Gastroesophageal sphincter (tissue), 3 donors: ENCODE measurements around the gene TTLL8.

Experiments used
- POLR2A ChIP-seq, 2 donors: fragments of 450-650 bp; IDR thresholded peaks; one replicate each; pipeline ENCODE4 v1.6.1; 2017; ENCODE audit warnings: antibody characterized with exemption in 2 of 2, mild to moderate bottlenecking in 2 of 2, moderate library complexity in 1 of 2
- POLR2AphosphoS5 ChIP-seq: sonication (generic); formaldehyde crosslinking; IDR thresholded peaks from one replicate; pipeline ENCODE4 v1.6.1; 2017; ENCODE audit warnings: antibody characterized with exemption
- TF ChIP-seq, protein P1 (sequence below), 4 experiments: fragments of 200-600 bp in 2 of 4; fragments of 450-650 bp in 2 of 4; sonication (generic) in 1 of 4; IDR thresholded peaks; one replicate each; pipeline ENCODE4 v1.5.1; 2017 to 2019; ENCODE audit warnings: antibody characterized with exemption in 4 of 4, mild to moderate bottlenecking in 2 of 4, moderate library complexity in 2 of 4

DNA sequence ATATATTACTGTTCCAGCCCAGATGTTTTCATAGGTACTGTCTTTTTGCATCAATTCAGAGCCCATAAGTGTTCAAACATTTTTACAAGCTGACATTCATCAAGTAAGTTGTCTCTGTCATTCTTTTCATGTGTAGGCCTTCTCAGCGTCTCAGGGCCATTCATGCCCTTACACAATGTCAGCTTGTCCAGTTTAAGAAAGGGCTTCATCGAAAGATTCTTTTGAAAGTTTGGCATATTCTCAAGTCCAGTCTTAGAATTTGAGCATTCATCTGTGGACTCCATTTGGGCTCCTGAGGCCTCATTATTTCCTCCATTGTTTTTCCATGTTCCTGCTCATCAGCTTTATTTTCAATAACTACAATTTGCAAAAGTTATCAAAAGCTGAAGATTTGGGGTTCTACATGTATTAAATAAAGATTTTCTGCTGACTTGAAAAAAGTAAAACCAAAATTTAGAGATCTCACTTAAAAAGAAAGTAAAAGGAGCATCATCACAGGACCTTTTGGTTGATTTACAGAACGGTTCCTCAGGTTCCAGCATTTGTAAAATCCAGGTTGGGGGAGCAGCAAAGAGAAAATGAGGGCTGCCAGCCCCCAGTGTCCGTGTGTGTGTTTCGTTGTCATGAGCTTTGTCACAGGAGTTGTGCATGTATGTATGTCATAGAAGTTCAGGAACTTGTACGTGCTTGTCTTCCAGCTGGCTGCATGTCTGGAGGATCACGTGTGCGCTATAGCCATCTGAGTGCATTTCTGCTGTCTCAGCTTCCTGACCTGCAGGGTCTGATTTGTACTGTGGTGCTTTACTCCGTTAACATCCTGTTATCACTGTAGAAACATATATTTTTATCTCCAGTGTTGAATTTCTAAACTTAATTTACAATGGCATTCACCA is 47.4 kb upstream of the TTLL8 start:
- TF ChIP-seq, protein P1, sequence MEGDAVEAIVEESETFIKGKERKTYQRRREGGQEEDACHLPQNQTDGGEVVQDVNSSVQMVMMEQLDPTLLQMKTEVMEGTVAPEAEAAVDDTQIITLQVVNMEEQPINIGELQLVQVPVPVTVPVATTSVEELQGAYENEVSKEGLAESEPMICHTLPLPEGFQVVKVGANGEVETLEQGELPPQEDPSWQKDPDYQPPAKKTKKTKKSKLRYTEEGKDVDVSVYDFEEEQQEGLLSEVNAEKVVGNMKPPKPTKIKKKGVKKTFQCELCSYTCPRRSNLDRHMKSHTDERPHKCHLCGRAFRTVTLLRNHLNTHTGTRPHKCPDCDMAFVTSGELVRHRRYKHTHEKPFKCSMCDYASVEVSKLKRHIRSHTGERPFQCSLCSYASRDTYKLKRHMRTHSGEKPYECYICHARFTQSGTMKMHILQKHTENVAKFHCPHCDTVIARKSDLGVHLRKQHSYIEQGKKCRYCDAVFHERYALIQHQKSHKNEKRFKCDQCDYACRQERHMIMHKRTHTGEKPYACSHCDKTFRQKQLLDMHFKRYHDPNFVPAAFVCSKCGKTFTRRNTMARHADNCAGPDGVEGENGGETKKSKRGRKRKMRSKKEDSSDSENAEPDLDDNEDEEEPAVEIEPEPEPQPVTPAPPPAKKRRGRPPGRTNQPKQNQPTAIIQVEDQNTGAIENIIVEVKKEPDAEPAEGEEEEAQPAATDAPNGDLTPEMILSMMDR (IDR thresholded peaks at IDR 0.05): no peak
- no peak for TF ChIP-seq POLR2AphosphoS5
- no peak for TF ChIP-seq POLR2A (IDR thresholded peaks at IDR 0.05)
